Caco-2 (cell line): ENCODE data around the gene RPS25. TPM values are rescaled to one million over a fixed set of nuclear protein-coding genes. Genes with fewer than 3 reads are reported as not detected.
"Not testable (repeated sequence)": the region's sequence is repeated elsewhere in the genome, so short reads cannot be mapped to it uniquely, and the experiment has no call there.

ENCODE experiments used
- BruUV-seq: library from RNA; stranded (reverse); fragments of 400-500 nt; replicated peaks from 2 replicates; lab custom pipeline; 2021; lab: Mats Ljungman, UMichigan
- CTCF ChIA-PET: fragments of 300-600 bp; sonication (Branson Sonifier 250); formaldehyde crosslinking; loops from one replicate; lab custom pipeline; 2022; ENCODE audit warnings: antibody characterized with exemption; lab: Charles Lee
- POLR2A ChIA-PET: fragments of 300-600 bp; sonication (Branson Sonifier 250); formaldehyde crosslinking; loops from one replicate; lab custom pipeline; 2022; ENCODE audit warnings: antibody characterized with exemption; lab: Charles Lee
- DNase-seq, 2 experiments: peaks; one replicate each; pipeline versions ENCODE4 v3.0.0 to v3.0.0-alpha.2; 2020 to 2022
- H3K27me3 ChIP-seq: replicated peaks from 2 replicates; pipeline ENCODE4 v1.6.0; 2011; ENCODE audit warnings: low read length; ENCODE audit not compliant: control insufficient read depth, insufficient read depth
- H3K36me3 ChIP-seq: 2 replicates; pipeline ENCODE4 v1.5.1; 2011; ENCODE audit warnings: low read length; ENCODE audit not compliant: control insufficient read depth, insufficient read depth
- H3K4me1 ChIP-seq: fragments of 250-450 bp; sonication (Bioruptor Pico); 2 replicates; pipeline ENCODE4 v1.5.1; 2020; ENCODE audit warnings: mild to moderate bottlenecking
- H3K4me3 ChIP-seq: 2 replicates; pipeline ENCODE4 v1.5.1; 2011; ENCODE audit warnings: low read depth, mild to moderate bottlenecking, control low read depth, low read length
- H3K9me3 ChIP-seq: fragments of 250-450 bp; sonication (Bioruptor Pico); 2 replicates; pipeline ENCODE4 v1.5.1; 2020; ENCODE audit warnings: mild to moderate bottlenecking, moderate library complexity
- H3K27ac Mint-ChIP-seq: one replicate; pipeline ENCODE4 v1.8.0; 2022; ENCODE audit warnings: mixed read lengths; ENCODE audit not compliant: unreplicated experiment
- H3K27me3 Mint-ChIP-seq: one replicate; pipeline ENCODE4 v1.8.0; 2022; ENCODE audit warnings: mixed read lengths; ENCODE audit not compliant: insufficient read depth, unreplicated experiment
- H3K36me3 Mint-ChIP-seq: one replicate; pipeline ENCODE4 v1.8.0; 2022; ENCODE audit warnings: mild to moderate bottlenecking, mixed read lengths; ENCODE audit not compliant: insufficient read depth, unreplicated experiment
- H3K4me1 Mint-ChIP-seq: one replicate; pipeline ENCODE4 v1.8.0; 2022; ENCODE audit warnings: low read depth, mixed read lengths; ENCODE audit not compliant: unreplicated experiment
- H3K4me3 Mint-ChIP-seq: one replicate; pipeline ENCODE4 v1.8.0; 2022; ENCODE audit warnings: mild to moderate bottlenecking, moderate library complexity, mixed read lengths; ENCODE audit not compliant: unreplicated experiment
- H3K9me3 Mint-ChIP-seq: one replicate; pipeline ENCODE4 v1.8.0; 2022; ENCODE audit warnings: mixed read lengths; ENCODE audit not compliant: unreplicated experiment
- CTCF ChIP-seq, 2 experiments: fragments of 200-600 bp in 1 of 2; IDR thresholded peaks; 1 replicate in 1 of 2; 2 replicates in 1 of 2; pipeline versions ENCODE4 v1.5.1 to v1.8.0; 2011 to 2022; ENCODE audit warnings: antibody characterized with exemption in 1 of 2, control low read depth in 1 of 2, inconsistent platforms in 1 of 2, low read depth in 1 of 2, low read length in 1 of 2, mild to moderate bottlenecking in 1 of 2, moderate library complexity in 1 of 2; ENCODE audit not compliant: insufficient read depth in 1 of 2, severe bottlenecking in 1 of 2, unreplicated experiment in 1 of 2
- intact Hi-C: fragments of 100-400 bp; cut with micrococcal nuclease; formaldehyde crosslinking; loops from one replicate; pipeline ENCODE4 v1.10.0; 2022; ENCODE audit not compliant: unreplicated experiment
- total RNA-seq: library from RNA; stranded (reverse); gene quantifications from 2 replicates; pipeline ENCODE4 v1.2.3, GENCODE V29; 2022

RPS25 gene
- total RNA-seq, 1 experiment from 2014 or later, result 1,811 TPM

GRCh38 chr11:118996926-118997626 lies 21.1 kb downstream of the RPS25 start:
- DNase-seq, result peak in 1 of 2 experiments; percentile 41

DNA sequence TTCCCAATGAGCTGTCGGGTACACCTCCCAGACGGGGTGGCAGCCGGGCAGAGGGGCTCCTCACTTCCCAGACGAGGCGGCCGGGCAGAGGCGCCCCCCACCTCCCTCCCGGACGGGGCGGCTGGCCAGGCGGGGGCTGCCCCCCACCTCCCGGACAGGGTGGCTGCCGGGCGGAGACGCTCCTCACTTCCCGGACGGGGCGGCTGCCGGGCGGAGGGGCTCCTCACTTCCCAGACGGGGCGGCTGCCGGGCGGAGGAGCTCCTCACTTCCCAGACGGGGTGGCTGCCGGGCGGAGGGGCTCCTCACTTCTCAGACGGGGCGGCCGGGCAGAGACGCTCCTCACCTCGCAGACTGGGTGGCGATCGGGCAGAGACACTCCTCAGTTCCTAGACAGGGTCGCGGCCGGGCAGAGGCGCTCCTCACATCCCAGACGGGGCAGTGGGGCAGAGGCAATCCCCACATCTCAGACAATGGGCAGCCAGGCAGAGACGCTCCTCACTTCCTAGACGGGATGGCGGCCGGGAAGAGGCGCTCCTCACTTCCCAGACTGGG lies 26.6 kb downstream of the RPS25 start:
- H3K36me3 Mint-ChIP-seq, H3K4me1 ChIP-seq, DNase-seq, POLR2A ChIA-PET, H3K36me3 ChIP-seq, H3K27ac Mint-ChIP-seq, H3K4me3 ChIP-seq, H3K9me3 Mint-ChIP-seq, H3K9me3 ChIP-seq, H3K27me3 Mint-ChIP-seq, H3K4me3 Mint-ChIP-seq, BruUV-seq, H3K4me1 Mint-ChIP-seq, intact Hi-C loops, CTCF ChIA-PET, H3K27me3 ChIP-seq: not testable (repeated sequence)

More at GRCh38 chr11:118996926-118997626, 21.1 kb downstream of the RPS25 start:
- Mint-ChIP-seq H3K36me3 (peaks cover 46% of the 10 kb centered on the region), H3K9me3 (no peaks in the 10 kb centered on the region), H3K27me3 (no peaks in the 10 kb centered on the region), H3K4me1 (peaks cover 24% of the 10 kb centered on the region), H3K27ac (peak overlapping the region; percentile 94), H3K4me3 (peak overlapping the region; percentile 96)
- H3K4me1 ChIP-seq, result peaks cover 17% of the 10 kb centered on the region
- H3K4me3 ChIP-seq, result peak overlapping the region; percentile 75
- POLR2A ChIA-PET, result interaction anchor here (0.5 to 2.6 kb wide), 17 partner anchors 18 to 376 kb away, joined by 3 to 24 read pairs (median 5); partner anchors contain the start of genes DDX6, DPAGT1, RPS25 and TRAPPC4
- CTCF ChIA-PET, result interaction anchor here (0.6 to 1.2 kb wide), 4 partner anchors 9 to 351 kb away, joined by 3 read pairs; no protein-coding TSS in a partner anchor
- TSS peak; percentile 19 for BruUV-seq
- intact Hi-C loops, result no loop called here
- no peaks in the 10 kb centered on the region for H3K27me3 ChIP-seq
- TF ChIP-seq CTCF (IDR thresholded peaks at IDR 0.05; ENCODE audit: insufficient read depth in 1 of 2, low read depth in 1 of 2, low read length in 1 of 2, severe bottlenecking in 1 of 2, unreplicated experiment in 1 of 2), result peak; percentile 28 to 29
- 0 out of 2 replicates have a peak, but pooled peaks cover 10% of the 10 kb centered on the region for H3K36me3 ChIP-seq
- H3K9me3 ChIP-seq, result 0 out of 2 replicates have a peak, but pooled peaks cover 4% of the 10 kb centered on the region

GRCh38 chr11:118988280-118988679 lies 29.9 kb downstream of the RPS25 start:
- H3K4me1 ChIP-seq, result no peaks in the 10 kb centered on the region
- no peaks in the 10 kb centered on the region for H3K27me3 ChIP-seq
- intact Hi-C loops, result no loop called here
- no peaks in the 10 kb centered on the region for H3K9me3 Mint-ChIP-seq
- TF ChIP-seq CTCF (IDR thresholded peaks at IDR 0.05; ENCODE audit: insufficient read depth in 1 of 2, low read depth in 1 of 2, low read length in 1 of 2, severe bottlenecking in 1 of 2, unreplicated experiment in 1 of 2), result no peak
- no peak for DNase-seq
- 0 out of 2 replicates have a peak, but pooled peaks cover 4% of the 10 kb centered on the region for H3K9me3 ChIP-seq
- H3K27me3 Mint-ChIP-seq, result no peaks in the 10 kb centered on the region
- no peak overlapping the region for H3K27ac Mint-ChIP-seq
- no peak overlapping the region for H3K4me3 Mint-ChIP-seq
- no TSS peak for BruUV-seq
- CTCF ChIA-PET, result interaction anchor here (0.7 kb wide), 1 partner anchor 9 kb away, joined by 3 read pairs; no protein-coding TSS in a partner anchor
- no peak overlapping the region for H3K4me3 ChIP-seq
- H3K36me3 ChIP-seq, result no peaks in the 10 kb centered on the region
- no peaks in the 10 kb centered on the region for H3K4me1 Mint-ChIP-seq
- peaks cover 9% of the 10 kb centered on the region for H3K36me3 Mint-ChIP-seq
- POLR2A ChIA-PET, result no interaction called here
